Small intestine (tissue), 7 donors: ENCODE results near the gene DENND2D. TPM values are rescaled to one million over a fixed set of nuclear protein-coding genes. Genes with fewer than 3 reads are reported as not detected.

ENCODE experiments used
- DNase-seq, 2 donors: peaks; one replicate each; pipeline versions ENCODE4 v3.0.0 to v3.0.0-alpha.2; 2013
- FAIRE-seq: peaks from 2 replicates; lab custom pipeline; 2012; peaks lifted over from hg19 to GRCh38; lab: Jason Lieb, UNC
- H3K27ac ChIP-seq, 3 donors: one replicate each; pipeline ENCODE4 v1.5.1; 2013; ENCODE audit warnings: low read length in 2 of 3, mild to moderate bottlenecking in 2 of 3, control low read depth in 1 of 3, inconsistent platforms in 1 of 3, low read depth in 1 of 3, moderate library complexity in 1 of 3
- H3K27me3 ChIP-seq, 3 donors: one replicate each; pipeline ENCODE4 v1.6.1; 2013; ENCODE audit warnings: low read length in 3 of 3, inconsistent platforms in 1 of 3; ENCODE audit not compliant: control insufficient read depth in 3 of 3, insufficient read depth in 3 of 3
- H3K36me3 ChIP-seq, 3 donors: one replicate each; pipeline ENCODE4 v1.6.1; 2013; ENCODE audit warnings: low read length in 3 of 3, inconsistent platforms in 1 of 3, low read depth in 1 of 3, mild to moderate bottlenecking in 1 of 3, moderate library complexity in 1 of 3; ENCODE audit not compliant: control insufficient read depth in 3 of 3, insufficient read depth in 2 of 3
- H3K4me1 ChIP-seq, 3 donors: one replicate each; pipeline ENCODE4 v1.6.1; 2013; ENCODE audit warnings: low read length in 2 of 3, inconsistent platforms in 1 of 3, low read depth in 1 of 3, mild to moderate bottlenecking in 1 of 3, moderate library complexity in 1 of 3; ENCODE audit not compliant: control insufficient read depth in 3 of 3, insufficient read depth in 2 of 3
- H3K4me3 ChIP-seq, 3 donors: one replicate each; pipeline ENCODE4 v1.5.1; 2013; ENCODE audit warnings: low read length in 3 of 3, control low read depth in 1 of 3, inconsistent platforms in 1 of 3, low read depth in 1 of 3, mild to moderate bottlenecking in 1 of 3, moderate library complexity in 1 of 3
- H3K9me3 ChIP-seq, 2 donors: one replicate each; pipeline ENCODE4 v1.6.1; 2013; ENCODE audit warnings: low read depth in 1 of 2, low read length in 1 of 2; ENCODE audit not compliant: control insufficient read depth in 2 of 2, insufficient read depth in 1 of 2
- WGBS, 3 donors: extraction: QIAGEN DNeasy Blood & Tissue Kit; methylation state at CpG; one replicate each; pipeline ENCODE4 v1.1.7; 2013; 5-methylcytosine and 5-hydroxymethylcytosine counted together
- polyA plus RNA-seq, 4 donors: library from polyadenylated mRNA; stranded (reverse) in 3 of 4; unstranded in 1 of 4; fragments of 200-250 nt in 3 of 4; fragments of 120-200 nt in 1 of 4; gene quantifications; one replicate each; pipeline versions ENCODE4 v1.2.1 to v1.2.3, GENCODE V29; 2013
- donor health status: healthy with polysubstance abuse.
- donor health status: control.
- donor health status: control.
- donor health status: Bipolar disorder and iron deficiency.
- donor health status: healthy.

Gene DENND2D
- polyA plus RNA-seq, 4 donors: 31.3 to 54.6 (median 40.5) TPM

DNA sequence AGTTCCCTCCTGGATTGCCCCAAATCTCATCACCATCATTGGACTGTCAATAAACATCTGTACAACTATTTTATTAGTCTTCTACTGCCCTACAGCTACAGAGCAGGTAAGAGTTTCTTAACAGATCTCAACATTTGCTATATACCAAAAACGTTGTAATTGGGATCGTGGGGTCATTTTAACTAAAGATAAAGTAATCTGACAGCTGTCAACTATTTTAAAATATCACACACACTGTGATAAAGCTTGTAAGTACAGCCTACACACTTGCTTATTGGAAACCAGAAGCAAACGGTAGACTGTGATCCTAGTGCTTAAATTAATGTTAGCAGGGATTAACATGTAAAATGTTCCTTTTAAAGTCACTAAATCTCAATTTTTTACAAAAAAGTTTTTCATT, 52.5 kb downstream of the DENND2D start:
- H3K36me3 ChIP-seq: peaks cover 4 to 20% (median 7%) of the 10 kb centered on the region in 3 donors
- no peak overlapping the region for H3K4me3 ChIP-seq
- DNase-seq (no peak), FAIRE-seq (no peak)
- H3K4me1 ChIP-seq: peaks cover 0 to 5% (median 4%) of the 10 kb centered on the region in 3 donors
- no peaks in the 10 kb centered on the region for H3K9me3 ChIP-seq
- H3K27me3 ChIP-seq: no peaks in the 10 kb centered on the region
- no peak overlapping the region for H3K27ac ChIP-seq
- WGBS, 3 donors: 56 to 67% (median 62%) methylated on average over 3 of the region's 3 CpGs

GRCh38 chr1:111145963-111146768, 54.3 kb downstream of the DENND2D start:
- Histone ChIP-seq H3K4me3 (no peak overlapping the region), H3K4me1 (peaks cover 3 to 7% (median 5%) of the 10 kb centered on the region in 3 donors), H3K36me3 (peaks cover 4 to 18% (median 7%) of the 10 kb centered on the region in 3 donors), H3K27ac (no peak overlapping the region), H3K9me3 (no peaks in the 10 kb centered on the region), H3K27me3 (no peaks in the 10 kb centered on the region)
- no peak for DNase-seq
- no peak for FAIRE-seq

GRCh38 chr1:111145542-111145941, 54.9 kb downstream of the DENND2D start:
- Histone ChIP-seq H3K4me3 (no peak overlapping the region), H3K27me3 (no peaks in the 10 kb centered on the region), H3K9me3 (no peaks in the 10 kb centered on the region), H3K36me3 (peaks cover 3 to 14% (median 7%) of the 10 kb centered on the region in 3 donors), H3K27ac (no peak overlapping the region), H3K4me1 (peaks cover 3 to 7% (median 5%) of the 10 kb centered on the region in 3 donors)
- no peak for FAIRE-seq
- DNase-seq: peak; percentile 16 to 25
- 69 to 84% (median 70%) methylated on average over 2 of the region's 2 CpGs for WGBS, 3 donors

- no peaks in the 10 kb centered on the region for H3K27me3 ChIP-seq
- 43 to 56% (median 52%) methylated on average over 5 of the region's 5 CpGs for WGBS, 3 donors
- H3K36me3 ChIP-seq: peaks cover 0 to 7% (median 0%) of the 10 kb centered on the region in 3 donors
- no peaks in the 10 kb centered on the region for H3K9me3 ChIP-seq
- H3K4me3 ChIP-seq: no peak overlapping the region
- H3K27ac ChIP-seq: peak overlapping the region in 1 of 3 donors; percentile 50
- peaks cover 3 to 9% (median 7%) of the 10 kb centered on the region in 3 donors for H3K4me1 ChIP-seq
- peak; percentile 40 to 56 for DNase-seq
- FAIRE-seq: no peak
Measured at GRCh38 chr1:111142356-111142975, 58.0 kb downstream of the DENND2D start.

DNA sequence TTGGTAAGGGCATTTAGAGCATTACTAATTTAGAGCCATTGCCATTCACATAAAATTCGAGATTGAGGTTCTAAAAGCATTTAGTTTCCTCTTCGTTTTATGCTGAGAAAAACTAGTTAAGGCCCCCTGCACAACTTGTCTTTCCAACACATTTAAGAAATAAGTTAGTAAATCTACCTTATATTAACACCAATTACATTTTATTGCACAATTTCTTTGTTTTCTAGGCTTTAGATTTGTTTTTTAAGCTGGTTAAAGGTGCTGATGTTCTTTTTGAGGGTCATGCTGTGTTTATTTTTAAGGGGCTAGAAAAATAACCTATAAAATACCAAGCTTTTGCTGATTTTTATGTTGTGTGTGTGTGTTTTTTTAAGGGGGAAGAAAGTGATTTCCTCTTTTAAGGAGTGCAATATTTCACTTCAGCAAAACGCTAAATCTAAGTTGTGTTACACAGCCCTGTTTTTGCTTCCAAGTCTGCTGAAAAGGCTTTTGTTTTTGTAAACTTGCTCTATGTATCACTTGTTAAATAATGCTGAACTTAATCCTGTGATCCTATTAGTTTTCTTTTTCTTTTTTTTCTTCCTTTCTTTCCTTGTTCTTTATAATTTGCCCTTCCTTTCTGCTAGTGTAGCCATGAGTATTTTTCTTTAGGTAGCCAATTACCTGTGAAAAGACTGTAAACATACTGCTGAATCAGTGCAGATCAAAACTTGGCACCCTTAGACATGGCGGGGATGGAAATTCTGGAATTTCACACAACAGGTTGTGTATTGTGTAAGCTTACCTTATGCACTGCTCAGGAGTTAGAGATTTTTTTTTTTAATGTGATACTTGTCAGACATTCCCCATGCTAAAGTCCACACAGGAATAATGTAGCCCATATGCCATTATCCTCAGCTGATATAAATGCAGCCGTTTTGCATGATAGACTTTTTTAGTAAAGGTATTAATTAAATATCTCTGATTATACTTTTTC, 58.9 kb downstream of the DENND2D start:
- Histone ChIP-seq H3K9me3 (no peaks in the 10 kb centered on the region), H3K27ac (peak overlapping the region in 1 of 3 donors; percentile 98), H3K36me3 (peaks cover 0 to 9% (median 0%) of the 10 kb centered on the region in 3 donors), H3K27me3 (no peaks in the 10 kb centered on the region), H3K4me1 (peaks cover 3 to 9% (median 7%) of the 10 kb centered on the region in 3 donors), H3K4me3 (peak overlapping the region in 1 of 3 donors; percentile 98)
- no peak for FAIRE-seq
- 23 to 34% (median 25%) methylated on average over 5 of the region's 5 CpGs for WGBS, 3 donors
- DNase-seq: peak; percentile 38 to 65

GRCh38 chr1:111140680-111140967, 59.8 kb downstream of the DENND2D start:
- H3K36me3 ChIP-seq: peaks cover 0 to 12% (median 0%) of the 10 kb centered on the region in 3 donors
- no peaks in the 10 kb centered on the region for H3K27me3 ChIP-seq
- 1% methylated on average over 9 of the region's 9 CpGs for WGBS, 3 donors
- FAIRE-seq (no peak), DNase-seq (peak in 1 of 2 donors; percentile 72)
- peaks cover 3 to 9% (median 6%) of the 10 kb centered on the region in 3 donors for H3K4me1 ChIP-seq
- peak overlapping the region; percentile 87 to 98 (median 94) for H3K4me3 ChIP-seq
- peak overlapping the region; percentile 92 to 99 (median 98) for H3K27ac ChIP-seq
- H3K9me3 ChIP-seq: no peaks in the 10 kb centered on the region

GRCh38 chr1:111139956-111140679, 60.3 kb downstream of the DENND2D start, which contains the start of the genes CEPT1 and DRAM2:
Gene CEPT1, plus strand, starts transcription at chr1:111140223. Its CDS starts 7,492 bp downstream, at chr1:111147715.
Gene DRAM2, minus strand, starts transcription at chr1:111140093. Its CDS starts 8,539 bp downstream, at chr1:111131554.
- Histone ChIP-seq H3K4me1 (peaks cover 3 to 9% (median 4%) of the 10 kb centered on the region in 3 donors), H3K27me3 (no peaks in the 10 kb centered on the region), H3K9me3 (no peaks in the 10 kb centered on the region), H3K27ac (peak within 1 kb of the TSS; percentile 92 to 99 (median 98)), H3K36me3 (peaks cover 0 to 9% (median 2%) of the 10 kb centered on the region in 3 donors), H3K4me3 (peak within 1 kb of the TSS; percentile 87 to 98 (median 94))
- 0% methylated on average over 48 to 68 of the region's 68 CpGs for WGBS, 3 donors
- no peak for FAIRE-seq
- DNase-seq: peak; percentile 96 to 99
